K562 (cell line): ENCODE measurements around the gene WDR62. TPM values are rescaled to one million over a fixed set of nuclear protein-coding genes. Genes with fewer than 3 reads are reported as not detected.
A peak's percentile ranks its signal among the peaks of the same experiment; 100 is the strongest.

Experiments
- ATAC-seq: fragments of 200-7000 bp; cut with Tn5 transposase; 3 replicates; pipeline ENCODE4 v1.9.1; 2020; ENCODE audit warnings: moderate library complexity
- BruUV-seq: library from RNA; stranded (reverse); fragments of 400-500 nt; replicated peaks from 2 replicates; lab custom pipeline; 2021; lab: Mats Ljungman, UMichigan
- CTCF ChIA-PET: fragments of 300-600 bp; formaldehyde crosslinking; extraction: SDS; loops from one replicate; lab custom pipeline; 2021; ENCODE audit warnings: low intra/inter-chr PET ratio; lab: Yijun Ruan, JAX
- POLR2A ChIA-PET: fragments of 300-600, 350-650 bp; sonication (Branson Sonifier 250); formaldehyde crosslinking; extraction: SDS; loops from one replicate; lab custom pipeline; 2021; ENCODE audit warnings: antibody characterized with exemption, inconsistent platforms; lab: Yijun Ruan, JAX
- DNase-seq, 4 experiments: peaks; one replicate each; pipeline versions ENCODE4 v3.0.0 to v3.0.0-alpha.2; 2011 to 2018; ENCODE audit warnings: low spot score in 3 of 4, mixed read lengths in 3 of 4; ENCODE audit errors: extremely low read depth in 1 of 4
- FAIRE-seq: peaks from 2 replicates; lab custom pipeline; 2011; peaks lifted over from hg19 to GRCh38; lab: Jason Lieb, UNC
- H2AFZ ChIP-seq: 2 replicates; pipeline ENCODE4 v1.6.0; 2011; ENCODE audit warnings: low read depth, low read length, control low read depth, inconsistent platforms
- H3K27ac ChIP-seq: fragments of 200-600 bp; 3 replicates; pipeline ENCODE4 v1.8.0; 2011; ENCODE audit warnings: low read depth, mild to moderate bottlenecking, control low read depth, inconsistent platforms, low read length, moderate library complexity, mixed read lengths; ENCODE audit errors: extremely low read depth
- H3K27me3 ChIP-seq, 2 experiments: fragments of 300-600 bp in 1 of 2; 2 replicates in 1 of 2; 3 replicates in 1 of 2; pipeline versions ENCODE4 v1.6.0 to v1.8.0; 2011; ENCODE audit warnings: inconsistent platforms in 2 of 2, low read length in 2 of 2, mild to moderate bottlenecking in 1 of 2, mixed read lengths in 1 of 2, moderate library complexity in 1 of 2; ENCODE audit not compliant: control insufficient read depth in 2 of 2, insufficient read depth in 2 of 2
- H3K36me3 ChIP-seq: fragments of 300-600 bp; 3 replicates; pipeline ENCODE4 v1.8.0; 2011; ENCODE audit warnings: mild to moderate bottlenecking, low read length, inconsistent platforms; ENCODE audit not compliant: control insufficient read depth, insufficient read depth
- H3K4me1 ChIP-seq, 2 experiments: fragments of 200-600 bp in 1 of 2; replicated peaks in 1 of 2; 2 replicates in 1 of 2; 3 replicates in 1 of 2; pipeline versions ENCODE4 v1.5.1 to v1.8.0; 2011; ENCODE audit warnings: inconsistent platforms in 2 of 2, low read length in 2 of 2, mild to moderate bottlenecking in 1 of 2, mixed read lengths in 1 of 2, moderate library complexity in 1 of 2; ENCODE audit not compliant: control insufficient read depth in 2 of 2, insufficient read depth in 2 of 2
- H3K4me2 ChIP-seq: 2 replicates; pipeline ENCODE4 v1.6.1; 2011; ENCODE audit warnings: low read length, control low read depth, inconsistent platforms, mixed read lengths; ENCODE audit not compliant: insufficient read depth
- H3K4me3 ChIP-seq: fragments of 200-600 bp; sonication (generic), shearing (Covaris generic); 2 replicates; pipeline ENCODE4 v1.5.1; 2016; ENCODE audit warnings: control low read depth, inconsistent platforms
- H3K79me2 ChIP-seq: fragments of 200-600 bp; 3 replicates; pipeline ENCODE4 v1.8.0; 2011; ENCODE audit warnings: low read length, inconsistent platforms; ENCODE audit not compliant: control insufficient read depth, insufficient read depth
- H3K9ac ChIP-seq, 2 experiments: 2 replicates each; pipeline versions ENCODE4 v1.6.0 to v1.6.1; 2011; ENCODE audit warnings: low read depth in 2 of 2, low read length in 2 of 2, control low read depth in 1 of 2, inconsistent platforms in 1 of 2, mild to moderate bottlenecking in 1 of 2, mixed read lengths in 1 of 2; ENCODE audit not compliant: insufficient read depth in 1 of 2
- H3K9me1 ChIP-seq: one replicate; pipeline ENCODE4 v1.6.0; 2011; ENCODE audit warnings: inconsistent platforms, mild to moderate bottlenecking, low read length, moderate library complexity; ENCODE audit not compliant: control insufficient read depth, insufficient read depth
- H3K9me3 ChIP-seq: replicated peaks from 2 replicates; pipeline ENCODE4 v1.5.1; 2011; ENCODE audit warnings: low read depth, low read length, inconsistent platforms; ENCODE audit not compliant: control insufficient read depth, insufficient read depth
- H4K20me1 ChIP-seq: replicated peaks from 2 replicates; pipeline ENCODE4 v1.6.1; 2011; ENCODE audit warnings: low read length, inconsistent platforms, mixed read lengths; ENCODE audit not compliant: control insufficient read depth, insufficient read depth
- CREBBP ChIP-seq: IDR thresholded peaks from one replicate; pipeline ENCODE4 v1.6.1; 2012; ENCODE audit warnings: low read depth, mild to moderate bottlenecking, control low read depth, inconsistent platforms, low read length
- POLR2G ChIP-seq: fragments of 200-400 bp; formaldehyde crosslinking; IDR thresholded peaks from 2 replicates; pipeline ENCODE4 v1.6.1; 2017; ENCODE audit warnings: low read depth, mild to moderate bottlenecking, antibody characterized with exemption, low read length, moderate library complexity
- WGBS: fragments of 100-300 bp; shearing (Covaris generic); methylation state at CpG from one replicate; pipeline ENCODE4 v1.1.6; 2016; ENCODE audit warnings: low coverage, mixed read lengths; ENCODE audit not compliant: insufficient coverage; ENCODE audit errors: missing lambda C conversion rate; 5-methylcytosine and 5-hydroxymethylcytosine counted together
- in situ Hi-C: fragments of 300-500 bp; cut with MboI; formaldehyde crosslinking; loops from 4 replicates; pipeline ENCODE4 v1.15.0; 2018; ENCODE audit warnings: inconsistent platforms, mixed read lengths
- intact Hi-C: fragments of 100-400 bp; cut with micrococcal nuclease; formaldehyde crosslinking; loops from 2 replicates; pipeline ENCODE4 v1.14.2; 2022
- polyA plus RNA-seq, 8 experiments: library from polyadenylated mRNA; depleted of rRNA in 4 of 8; stranded (reverse) in 5 of 8; unstranded in 3 of 8; fragments of >200 nt; fragmentation: Nextera tagmentation in 2 of 8; fragmentation: Illumina TruSeq in 1 of 8; extraction: Ambion mirVana in 2 of 8; extraction: Trizol in 1 of 8; gene quantifications; 2 replicates each; pipeline versions ENCODE4 v1.2.1 to v1.2.3, GENCODE V29; 2011 to 2014; ENCODE audit warnings: inconsistent platforms in 1 of 8, missing spikeins in 1 of 8
- total RNA-seq, 7 experiments: library from RNA; depleted of rRNA in 6 of 7; stranded (reverse); fragments of >200 nt in 6 of 7; fragmentation: Illumina TruSeq in 2 of 7; extraction: Trizol in 2 of 7; gene quantifications; 2 replicates each; pipeline versions ENCODE4 v1.2.1 to v1.2.3, GENCODE V29; 2011 to 2021; ENCODE audit warnings: low replicate concordance in 1 of 7
- TF ChIP-seq, protein P1 (sequence below): sonication (generic); formaldehyde crosslinking; IDR thresholded peaks from 2 replicates; pipeline ENCODE4 v1.8.1; 2023; ENCODE audit warnings: mild to moderate bottlenecking, missing genetic modification reagents
- TF ChIP-seq, protein P2 (sequence below), 2 experiments: IDR thresholded peaks; 2 replicates each; pipeline ENCODE4 v1.6.1; 2011; ENCODE audit warnings: borderline replicate concordance in 1 of 2, control low read depth in 1 of 2, low read depth in 1 of 2, low read length in 1 of 2, mild to moderate bottlenecking in 1 of 2, mixed read lengths in 1 of 2, moderate library complexity in 1 of 2; ENCODE audit not compliant: insufficient read depth in 1 of 2, insufficient read length in 1 of 2, poor library complexity in 1 of 2, severe bottlenecking in 1 of 2; ENCODE audit errors: extremely low read depth in 1 of 2

WDR62 gene
- total and polyA plus RNA-seq, 9 of the 15 experiments (the other 6 are each of a cell fraction or from before 2014, with no cell fraction given), result 0.35 to 32.8 (median 14.4) TPM

DNA sequence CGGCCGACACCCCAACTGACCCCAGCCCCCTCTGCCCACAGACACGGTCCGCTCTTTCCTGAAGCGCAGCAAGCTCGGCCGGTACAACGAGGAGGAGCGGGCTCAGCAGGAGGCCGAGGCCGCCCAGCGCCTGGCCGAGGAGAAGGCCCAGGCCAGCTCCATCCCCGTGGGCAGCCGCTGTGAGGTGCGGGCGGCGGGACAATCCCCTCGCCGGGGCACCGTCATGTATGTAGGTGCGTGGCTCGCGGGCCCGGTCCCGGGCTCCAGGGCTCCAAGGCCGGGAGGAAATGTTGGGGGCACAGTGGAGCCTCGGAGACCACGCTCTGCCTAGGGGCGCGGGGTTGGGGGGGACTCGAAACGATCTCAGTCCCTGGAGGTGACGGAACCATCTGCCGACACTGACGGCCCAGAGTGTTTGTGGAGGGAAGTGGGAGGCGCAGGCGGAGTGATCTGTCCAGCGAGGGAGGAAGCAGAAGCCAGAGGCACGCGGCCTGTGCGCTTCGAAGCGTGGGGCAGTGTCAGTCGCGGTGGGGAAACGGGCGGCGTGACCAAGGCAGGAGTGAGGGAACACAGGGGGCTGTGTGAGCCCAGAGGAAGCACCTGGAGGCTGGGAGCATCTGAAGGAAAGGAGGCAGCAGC lies 66.9 kb downstream of the WDR62 start:
- intact Hi-C loops (no loop called here), in situ Hi-C loops (no loop called here)
- Histone ChIP-seq H3K4me1 (peaks cover 0 to 15% of the 10 kb centered on the region in 2 experiments; a peak in 1 of 5 replicates), H3K36me3 (peaks cover 10% of the 10 kb centered on the region; the same call in 1 of the 3 replicates), H3K9me1 (no peaks in the 10 kb centered on the region), H3K9ac (peak overlapping the region in 1 of 2 experiments; percentile 52; a peak in 1 of 4 replicates), H3K9me3 (no peaks in the 10 kb centered on the region), H4K20me1 (no peaks in the 10 kb centered on the region), H3K27ac (no peak overlapping the region), H3K27me3 (no peaks in the 10 kb centered on the region), H3K79me2 (no peaks in the 10 kb centered on the region), H3K4me3 (no peak overlapping the region), H3K4me2 (no peak overlapping the region), H2AFZ (no peak overlapping the region)
- TF ChIP-seq CREBBP, result no peak
- TF ChIP-seq, protein P1, sequence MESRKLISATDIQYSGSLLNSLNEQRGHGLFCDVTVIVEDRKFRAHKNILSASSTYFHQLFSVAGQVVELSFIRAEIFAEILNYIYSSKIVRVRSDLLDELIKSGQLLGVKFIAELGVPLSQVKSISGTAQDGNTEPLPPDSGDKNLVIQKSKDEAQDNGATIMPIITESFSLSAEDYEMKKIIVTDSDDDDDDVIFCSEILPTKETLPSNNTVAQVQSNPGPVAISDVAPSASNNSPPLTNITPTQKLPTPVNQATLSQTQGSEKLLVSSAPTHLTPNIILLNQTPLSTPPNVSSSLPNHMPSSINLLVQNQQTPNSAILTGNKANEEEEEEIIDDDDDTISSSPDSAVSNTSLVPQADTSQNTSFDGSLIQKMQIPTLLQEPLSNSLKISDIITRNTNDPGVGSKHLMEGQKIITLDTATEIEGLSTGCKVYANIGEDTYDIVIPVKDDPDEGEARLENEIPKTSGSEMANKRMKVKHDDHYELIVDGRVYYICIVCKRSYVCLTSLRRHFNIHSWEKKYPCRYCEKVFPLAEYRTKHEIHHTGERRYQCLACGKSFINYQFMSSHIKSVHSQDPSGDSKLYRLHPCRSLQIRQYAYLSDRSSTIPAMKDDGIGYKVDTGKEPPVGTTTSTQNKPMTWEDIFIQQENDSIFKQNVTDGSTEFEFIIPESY, result peak; percentile 92
- TF ChIP-seq POLR2G, result 0 out of 2 replicates have a peak, but pooled peaks have one; percentile 36
- TF ChIP-seq, protein P2, sequence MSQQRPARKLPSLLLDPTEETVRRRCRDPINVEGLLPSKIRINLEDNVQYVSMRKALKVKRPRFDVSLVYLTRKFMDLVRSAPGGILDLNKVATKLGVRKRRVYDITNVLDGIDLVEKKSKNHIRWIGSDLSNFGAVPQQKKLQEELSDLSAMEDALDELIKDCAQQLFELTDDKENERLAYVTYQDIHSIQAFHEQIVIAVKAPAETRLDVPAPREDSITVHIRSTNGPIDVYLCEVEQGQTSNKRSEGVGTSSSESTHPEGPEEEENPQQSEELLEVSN (IDR thresholded peaks at IDR 0.05; ENCODE audit: borderline replicate concordance in 1 of 2, extremely low read depth in 1 of 2, insufficient read depth in 1 of 2, insufficient read length in 1 of 2, low read depth in 1 of 2, low read length in 1 of 2, poor library complexity in 1 of 2, severe bottlenecking in 1 of 2), result peak in 1 of 2 experiments; percentile 19
- no peak for ATAC-seq
- BruUV-seq, result no TSS peak
- ChIA-PET POLR2A (no interaction called here), CTCF (no interaction called here)
- no peak for DNase-seq
- FAIRE-seq, result no peak
- 91% methylated on average over 19 of the region's 49 CpGs for WGBS
